ENCODE results near the gene ZBTB11. TPM values are rescaled to one million over a fixed set of nuclear protein-coding genes. Genes with fewer than 3 reads are reported as not detected.
"Not testable (repeated sequence)": the region's sequence is repeated elsewhere in the genome, so short reads cannot be mapped to it uniquely, and the experiment has no call there.

Gene ZBTB11
- total RNA-seq, 1 experiment from 2014 or later: 20.4 TPM

- Histone ChIP-seq H3K79me2 (ENCODE audit: insufficient read depth, low read length) (no peaks in the 10 kb centered on the region), H3K4me2 (ENCODE audit: low read length) (no peak overlapping the region), H3K27ac (ENCODE audit: low read depth, low read length) (no peak overlapping the region), H3K9me2 (ENCODE audit: insufficient read depth) (no peaks in the 10 kb centered on the region), H3K9me3 (ENCODE audit: control insufficient read depth in 1 of 2, insufficient read depth in 1 of 2, low read depth in 1 of 2, low read length in 2 of 2) (no peaks in the 10 kb centered on the region), H4K20me1 (ENCODE audit: insufficient read depth) (no peaks in the 10 kb centered on the region), H2AFZ (ENCODE audit: low read depth, low read length, poor library complexity, severe bottlenecking) (no peak overlapping the region), H3K27me3 (ENCODE audit: insufficient read depth, low read length) (no peaks in the 10 kb centered on the region), H3K4me3 (replicated peaks in 1 of 2; ENCODE audit: low read depth in 1 of 2, low read length in 2 of 2) (no peak overlapping the region), H3K4me1 (ENCODE audit: control insufficient read depth in 1 of 2, insufficient read depth in 2 of 2, low read length in 2 of 2) (no peaks in the 10 kb centered on the region), H3K36me3 (ENCODE audit: control insufficient read depth in 1 of 2, insufficient read depth in 2 of 2, low read length in 2 of 2) (no peaks in the 10 kb centered on the region), H3K9ac (ENCODE audit: low read length) (no peak overlapping the region)
- TF ChIP-seq POLR2A (IDR thresholded peaks at IDR 0.05; ENCODE audit: borderline replicate concordance, extremely low read depth, insufficient read depth, insufficient read length) (no peak), EZH2 (IDR thresholded peaks at IDR 0.05) (no peak), YY1 (IDR thresholded peaks at IDR 0.05; ENCODE audit: extremely low read depth, insufficient replicate concordance, low read depth, low read length) (no peak), CEBPB (IDR thresholded peaks at IDR 0.05; ENCODE audit: low read depth) (no peak), EZH2phosphoT487 (IDR thresholded peaks at IDR 0.05; ENCODE audit: borderline replicate concordance) (no peak), CTCF (IDR thresholded peaks at IDR 0.05 in 2 of 3, conservative IDR thresholded peaks at IDR 0.05 in 1 of 3; ENCODE audit: borderline replicate concordance in 1 of 3, insufficient read depth in 1 of 3, low read depth in 2 of 3, low read length in 2 of 3) (no peak), SP1 (IDR thresholded peaks at IDR 0.05; ENCODE audit: low read depth) (no peak), ELF1 (IDR thresholded peaks at IDR 0.05; ENCODE audit: borderline replicate concordance, low read depth) (no peak), REST (IDR thresholded peaks at IDR 0.05; ENCODE audit: low read depth) (no peak), SRF (IDR thresholded peaks at IDR 0.05; ENCODE audit: low read depth) (no peak), JUND (IDR thresholded peaks at IDR 0.05) (no peak), CBX3 (IDR thresholded peaks at IDR 0.05; ENCODE audit: low read depth) (no peak), RAD21 (IDR thresholded peaks at IDR 0.05; ENCODE audit: low read depth) (no peak), SIN3A (IDR thresholded peaks at IDR 0.05; ENCODE audit: low read depth) (no peak), ZBTB33 (IDR thresholded peaks at IDR 0.05; ENCODE audit: extremely low read depth, insufficient replicate concordance, low read length) (no peak), MAX (IDR thresholded peaks at IDR 0.05) (no peak)
- ChIA-PET RAD21 (ENCODE audit: low non-redundant PET in 1 of 2, low total read pairs in 2 of 2, uncharacterized antibody in 2 of 2, unreplicated experiment in 2 of 2) (no interaction called here), CTCF (no interaction called here), POLR2A (no interaction called here)
- no TSS peak for BruUV-seq (replicated peaks)
- no peak for DNase-seq (ENCODE audit: low read depth, low spot score)
- ATAC-seq: no peak
- intact Hi-C loops (cut with micrococcal nuclease): no loop called here
These were observed 61.4 kb downstream of the ZBTB11 start for GRCh38 chr3:101615525-101615924.

- intact Hi-C loops (cut with micrococcal nuclease); H4K20me1 ChIP-seq (ENCODE audit: insufficient read depth); DNase-seq (ENCODE audit: low read depth, low spot score); BruUV-seq (replicated peaks); POLR2A ChIA-PET; H3K4me1 ChIP-seq (ENCODE audit: control insufficient read depth in 1 of 2, insufficient read depth in 2 of 2, low read length in 2 of 2); H3K4me3 ChIP-seq (replicated peaks in 1 of 2; ENCODE audit: low read depth in 1 of 2, low read length in 2 of 2); H2AFZ ChIP-seq (ENCODE audit: low read depth, low read length, poor library complexity, severe bottlenecking); CTCF ChIA-PET; H3K9me3 ChIP-seq (ENCODE audit: control insufficient read depth in 1 of 2, insufficient read depth in 1 of 2, low read depth in 1 of 2, low read length in 2 of 2); H3K79me2 ChIP-seq (ENCODE audit: insufficient read depth, low read length); H3K27ac ChIP-seq (ENCODE audit: low read depth, low read length); H3K36me3 ChIP-seq (ENCODE audit: control insufficient read depth in 1 of 2, insufficient read depth in 2 of 2, low read length in 2 of 2); H3K9ac ChIP-seq (ENCODE audit: low read length); ATAC-seq; H3K4me2 ChIP-seq (ENCODE audit: low read length); H3K27me3 ChIP-seq (ENCODE audit: insufficient read depth, low read length); RAD21 ChIA-PET (ENCODE audit: low non-redundant PET in 1 of 2, low total read pairs in 2 of 2, uncharacterized antibody in 2 of 2, unreplicated experiment in 2 of 2); H3K9me2 ChIP-seq (ENCODE audit: insufficient read depth): not testable (repeated sequence)
These were observed 63.9 kb downstream of the ZBTB11 start for GRCh38 chr3:101613014-101613413.
